ENCODE results near the gene POLR2A. TPM values are rescaled to one million over a fixed set of nuclear protein-coding genes. Genes with fewer than 3 reads are reported as not detected.
A peak's percentile ranks its signal among the peaks of the same experiment; 100 is the strongest.

Gene POLR2A
- total and polyA plus RNA-seq, 12 donors, result 8.4 to 61.7 (median 48.4) TPM

GRCh38 chr17:7497636-7498035, 13.5 kb downstream of the POLR2A start:
- TF ChIP-seq, protein P1, sequence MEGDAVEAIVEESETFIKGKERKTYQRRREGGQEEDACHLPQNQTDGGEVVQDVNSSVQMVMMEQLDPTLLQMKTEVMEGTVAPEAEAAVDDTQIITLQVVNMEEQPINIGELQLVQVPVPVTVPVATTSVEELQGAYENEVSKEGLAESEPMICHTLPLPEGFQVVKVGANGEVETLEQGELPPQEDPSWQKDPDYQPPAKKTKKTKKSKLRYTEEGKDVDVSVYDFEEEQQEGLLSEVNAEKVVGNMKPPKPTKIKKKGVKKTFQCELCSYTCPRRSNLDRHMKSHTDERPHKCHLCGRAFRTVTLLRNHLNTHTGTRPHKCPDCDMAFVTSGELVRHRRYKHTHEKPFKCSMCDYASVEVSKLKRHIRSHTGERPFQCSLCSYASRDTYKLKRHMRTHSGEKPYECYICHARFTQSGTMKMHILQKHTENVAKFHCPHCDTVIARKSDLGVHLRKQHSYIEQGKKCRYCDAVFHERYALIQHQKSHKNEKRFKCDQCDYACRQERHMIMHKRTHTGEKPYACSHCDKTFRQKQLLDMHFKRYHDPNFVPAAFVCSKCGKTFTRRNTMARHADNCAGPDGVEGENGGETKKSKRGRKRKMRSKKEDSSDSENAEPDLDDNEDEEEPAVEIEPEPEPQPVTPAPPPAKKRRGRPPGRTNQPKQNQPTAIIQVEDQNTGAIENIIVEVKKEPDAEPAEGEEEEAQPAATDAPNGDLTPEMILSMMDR (IDR thresholded peaks at IDR 0.05), result no peak
- H3K27ac ChIP-seq, result peak overlapping the region in 8 of 10 donors; percentile 46 to 88 (median 80)
- peaks cover 0 to 58% (median 30%) of the 10 kb centered on the region in 9 donors for H3K4me1 ChIP-seq
- H3K9me3 ChIP-seq, result no peaks in the 10 kb centered on the region
- no peak for DNase-seq
- H3K4me3 ChIP-seq, result no peak overlapping the region
- no peak for ATAC-seq
- intact Hi-C loops (cut with DNase I), result no loop called here
- 90% methylated on average over 14 of the region's 14 CpGs for WGBS, 2 donors
- peaks cover 7 to 86% (median 60%) of the 10 kb centered on the region in 9 donors for H3K36me3 ChIP-seq
- no peaks in the 10 kb centered on the region for H3K27me3 ChIP-seq

- Histone ChIP-seq H3K4me3 (no peak overlapping the region), H3K4me1 (peaks cover 0 to 43% (median 18%) of the 10 kb centered on the region in 9 donors), H3K9me3 (no peaks in the 10 kb centered on the region), H3K27me3 (no peaks in the 10 kb centered on the region), H3K27ac (no peak overlapping the region), H3K36me3 (peaks cover 18 to 99% (median 74%) of the 10 kb centered on the region in 9 donors)
- 87 to 93% methylated on average over 11 of the region's 11 CpGs for WGBS, 2 donors
- DNase-seq (no peak), ATAC-seq (no peak)
- intact Hi-C loops (cut with DNase I), result no loop called here
- TF ChIP-seq, protein P1 (IDR thresholded peaks at IDR 0.05), result no peak
These were observed 15.0 kb downstream of the POLR2A start for GRCh38 chr17:7499161-7499560.

- peaks cover 18 to 100% (median 94%) of the 10 kb centered on the region in 9 donors for H3K36me3 ChIP-seq
- TF ChIP-seq, protein P1 (IDR thresholded peaks at IDR 0.05), result no peak
These were observed 17.6 kb downstream of the POLR2A start for GRCh38 chr17:7501729-7502128.

DNA sequence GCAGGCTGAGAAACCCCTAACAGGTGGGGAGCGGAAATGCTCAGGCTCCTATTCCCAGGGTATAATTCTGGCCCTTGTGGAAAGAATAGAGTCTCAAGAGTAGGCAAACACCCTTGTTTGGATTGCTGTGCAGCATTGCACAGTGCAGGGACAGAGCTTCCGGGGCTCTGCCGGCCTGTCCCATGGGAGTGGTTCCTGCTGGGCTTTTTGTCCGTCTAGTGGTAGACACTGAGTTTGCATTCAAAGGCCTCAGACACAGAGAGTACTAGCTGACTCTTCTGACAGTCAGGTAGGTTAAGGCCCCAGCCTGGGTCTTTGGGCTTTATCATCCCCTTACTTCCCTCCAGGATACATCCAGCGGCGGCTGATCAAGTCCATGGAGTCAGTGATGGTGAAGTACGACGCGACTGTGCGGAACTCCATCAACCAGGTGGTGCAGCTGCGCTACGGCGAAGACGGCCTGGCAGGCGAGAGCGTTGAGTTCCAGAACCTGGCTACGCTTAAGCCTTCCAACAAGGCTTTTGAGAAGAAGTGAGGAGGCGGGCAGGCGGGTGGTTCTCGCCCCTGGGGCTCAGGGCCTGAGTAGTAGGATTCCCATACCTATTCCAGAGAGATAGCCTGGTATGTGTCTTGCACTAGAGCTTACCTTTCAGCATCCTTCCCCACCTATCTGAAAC, 18.1 kb downstream of the POLR2A start:
- 90% methylated on average over 20 of the region's 20 CpGs for WGBS, 2 donors
- no peak for DNase-seq
- Histone ChIP-seq H3K4me1 (peaks cover 0 to 14% (median 7%) of the 10 kb centered on the region in 9 donors), H3K27ac (no peak overlapping the region), H3K9me3 (no peaks in the 10 kb centered on the region), H3K27me3 (no peaks in the 10 kb centered on the region), H3K4me3 (no peak overlapping the region), H3K36me3 (peaks cover 18 to 100% (median 96%) of the 10 kb centered on the region in 9 donors)
- intact Hi-C loops (cut with DNase I), result no loop called here
- TF ChIP-seq, protein P1 (IDR thresholded peaks at IDR 0.05), result no peak
- ATAC-seq, result no peak

More at GRCh38 chr17:7501729-7502128, 17.6 kb downstream of the POLR2A start:
- WGBS, 2 donors, result 84 to 88% methylated on average over 14 of the region's 14 CpGs
- Histone ChIP-seq H3K9me3 (no peaks in the 10 kb centered on the region), H3K27me3 (no peaks in the 10 kb centered on the region), H3K4me3 (no peak overlapping the region), H3K4me1 (peaks cover 0 to 19% (median 9%) of the 10 kb centered on the region in 9 donors), H3K27ac (no peak overlapping the region)
- no peak for DNase-seq
- intact Hi-C loops (cut with DNase I), result no loop called here
- no peak for ATAC-seq
